HG03108 (cell line): ENCODE measurements around the gene KRTAP5-1.
"Not testable (repeated sequence)": the region's sequence is repeated elsewhere in the genome, so short reads cannot be mapped to it uniquely, and the experiment has no call there.

Experiments
- ATAC-seq: cut with Tn5 transposase; IDR thresholded peaks from one replicate; pipeline ENCODE4 v1.9.1; 2021; ENCODE audit warnings: moderate library complexity; ENCODE audit not compliant: unreplicated experiment

Gene KRTAP5-1

GRCh38 chr11:1603629-1604028 is 18.5 kb upstream of the KRTAP5-1 start:
- no peak for ATAC-seq

DNA sequence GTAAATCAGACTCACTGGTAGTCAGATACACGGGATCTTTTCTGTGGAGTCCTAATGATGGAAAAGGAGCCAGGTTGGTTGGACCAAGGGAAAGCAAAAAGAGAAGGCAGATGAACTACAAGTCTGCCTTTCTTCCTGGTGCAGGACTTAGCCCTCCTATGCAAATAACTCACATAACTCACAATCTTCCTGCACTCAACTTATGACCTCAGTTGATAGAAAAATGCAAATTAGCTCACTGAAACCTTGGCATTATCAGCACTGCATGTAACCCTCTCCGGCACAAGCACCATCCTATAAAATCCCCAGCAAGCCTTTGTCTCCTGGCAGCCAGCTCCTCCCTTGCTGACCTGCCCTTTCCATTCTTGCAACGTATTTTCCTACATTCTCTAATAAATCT is 16.6 kb upstream of the KRTAP5-1 start:
- not testable (repeated sequence) for ATAC-seq

DNA sequence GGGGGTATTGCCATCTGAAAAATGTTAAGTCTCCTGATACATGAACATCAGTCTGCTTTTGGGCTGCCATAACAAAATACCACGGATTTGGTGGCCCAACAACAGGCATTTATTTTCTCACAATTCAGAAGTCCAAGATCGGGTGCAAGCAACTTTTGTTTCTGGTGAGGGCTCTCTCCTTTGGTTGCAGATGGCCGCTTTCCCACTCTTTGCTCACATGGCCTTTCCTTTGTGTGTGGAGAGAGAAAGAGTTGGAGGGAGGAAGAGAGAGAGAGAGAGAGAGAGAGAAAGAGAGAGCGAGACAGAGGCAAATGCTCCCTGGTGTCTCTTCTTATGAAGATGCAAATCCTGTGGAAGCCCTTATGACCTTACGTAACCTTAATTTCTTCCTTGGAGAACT is 15.5 kb upstream of the KRTAP5-1 start:
- no peak for ATAC-seq

GRCh38 chr11:1598816-1599215 is 13.7 kb upstream of the KRTAP5-1 start:
- no peak for ATAC-seq

DNA sequence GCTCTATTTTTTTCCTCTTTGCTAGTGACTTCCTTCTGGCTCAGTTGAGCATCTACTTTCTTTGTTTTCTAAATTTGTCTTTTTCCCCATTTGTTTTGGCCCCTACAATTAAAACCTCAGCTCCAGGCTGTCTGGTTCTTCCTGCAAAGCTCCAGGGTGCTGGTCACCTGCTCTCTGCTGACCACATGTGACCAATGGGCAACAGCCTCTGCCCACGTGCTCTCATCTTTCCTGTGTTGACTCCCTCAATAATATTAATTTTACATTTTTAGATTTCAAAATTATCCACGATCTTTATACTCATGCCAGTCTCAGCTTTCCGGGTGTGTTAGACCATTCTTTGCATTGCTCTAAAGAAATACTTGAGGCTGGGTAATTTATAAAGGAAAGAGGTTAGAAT is 13.3 kb upstream of the KRTAP5-1 start:
- not testable (repeated sequence) for ATAC-seq

DNA sequence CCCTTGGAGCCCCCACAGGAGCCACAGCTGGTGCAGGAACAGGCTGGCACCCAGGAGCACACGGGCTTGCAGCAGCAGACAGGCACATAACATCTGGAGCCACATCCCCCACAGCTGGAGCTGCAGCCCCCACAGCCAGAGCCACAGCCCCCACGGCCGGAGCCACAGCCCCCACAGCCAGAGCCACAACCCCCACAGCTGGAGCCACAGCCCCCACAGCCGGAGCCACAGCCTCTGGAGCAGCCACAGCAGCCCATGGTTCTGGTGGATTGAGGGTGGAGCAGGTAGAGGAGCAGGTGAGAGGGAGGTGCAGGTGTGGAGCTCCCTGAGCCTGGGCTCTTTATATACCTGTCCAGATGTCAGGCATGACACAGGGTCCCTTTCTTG is 12.9 kb upstream of the KRTAP5-1 start, which contains the start of gene KRTAP5-2:
Gene KRTAP5-2, minus strand, starts transcription at position 301 of the 387 bp plus-strand sequence. Its CDS starts 44 bp downstream, at position 257.
- no peak for ATAC-seq

DNA sequence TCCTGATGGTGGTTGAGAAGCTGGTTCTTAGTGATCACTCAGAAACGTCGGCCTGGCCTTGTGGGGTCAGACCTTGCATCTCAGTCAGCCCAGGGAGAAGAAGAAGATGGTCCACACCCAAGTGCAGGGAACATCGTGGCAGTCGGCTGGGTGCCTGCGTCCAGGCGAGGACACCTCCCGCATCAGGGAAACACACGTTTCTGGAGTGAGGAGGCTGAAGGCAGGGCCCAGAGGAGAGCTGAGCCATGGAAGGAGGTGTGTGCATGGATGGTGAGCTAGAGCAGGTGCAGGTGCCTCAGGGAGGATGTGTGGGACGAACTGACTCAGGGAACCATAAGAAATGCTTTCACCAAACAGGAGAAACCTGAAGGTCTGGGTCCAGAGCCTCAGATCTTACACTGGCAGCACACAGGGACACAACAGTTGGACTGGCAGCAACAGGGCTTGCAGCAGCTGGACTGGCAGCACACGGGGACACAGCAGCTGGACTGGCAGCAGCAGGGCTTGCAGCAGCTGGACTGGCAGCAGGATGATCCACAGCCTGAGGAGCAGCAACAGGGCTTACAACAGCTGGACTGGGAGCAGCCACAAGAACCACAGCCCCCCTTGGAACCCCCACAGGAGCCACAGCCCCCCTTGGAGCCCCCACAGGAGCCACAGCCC is 12.4 kb upstream of the KRTAP5-1 start:
- no peak for ATAC-seq

- not testable (repeated sequence) for ATAC-seq
These were observed 11.6 kb upstream of the KRTAP5-1 start for GRCh38 chr11:1596576-1597121.

DNA sequence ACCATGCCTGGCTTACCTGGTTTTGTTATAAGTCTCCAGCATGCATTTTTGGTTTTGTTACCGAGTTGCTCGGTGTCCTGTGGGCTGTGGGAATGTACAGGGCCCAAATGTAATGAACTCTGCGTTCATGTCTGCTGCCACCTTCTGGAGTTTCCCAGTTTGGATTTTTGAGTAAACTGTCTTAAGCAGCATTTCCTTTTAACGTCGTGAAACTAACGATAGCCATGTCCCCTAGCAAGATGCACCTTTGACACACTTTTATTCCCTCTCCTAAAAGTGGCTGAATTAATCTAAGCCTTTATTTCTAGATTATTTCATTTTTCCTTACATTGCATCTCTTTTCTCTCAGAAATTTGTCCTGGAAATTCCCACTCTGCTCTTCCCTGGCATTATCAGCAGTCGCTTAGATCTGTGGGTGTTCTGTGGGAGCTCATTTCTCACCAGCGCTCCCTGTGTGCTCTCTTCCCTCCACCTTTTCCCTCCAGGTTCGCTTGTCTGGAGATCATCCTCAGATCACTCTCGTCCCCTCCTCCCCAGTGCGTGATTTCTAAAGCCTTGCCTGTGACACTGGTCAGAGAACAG is 11.0 kb upstream of the KRTAP5-1 start:
- ATAC-seq = not testable (repeated sequence)

DNA sequence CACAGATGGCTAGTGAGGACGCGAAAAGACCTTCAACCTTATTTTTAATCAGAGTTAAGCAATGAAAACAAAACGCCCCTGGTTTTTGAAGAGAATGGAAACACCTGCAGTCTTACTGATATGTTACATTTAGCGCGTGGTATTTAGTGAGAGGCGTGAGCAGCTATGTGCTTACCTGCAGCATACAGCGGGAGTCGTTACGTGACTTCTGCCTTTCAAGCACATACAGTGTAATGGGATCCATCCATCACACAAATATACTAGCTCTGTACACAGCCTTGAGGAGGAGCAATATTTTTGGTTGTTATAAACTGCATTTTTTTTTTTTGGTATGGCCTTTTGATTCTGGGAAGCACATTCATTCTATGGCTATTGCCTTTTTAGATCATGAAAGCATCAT is 7.5 kb upstream of the KRTAP5-1 start:
- ATAC-seq = no peak

- no peak for ATAC-seq
These were observed 4.9 kb upstream of the KRTAP5-1 start for GRCh38 chr11:1589996-1590395.

DNA sequence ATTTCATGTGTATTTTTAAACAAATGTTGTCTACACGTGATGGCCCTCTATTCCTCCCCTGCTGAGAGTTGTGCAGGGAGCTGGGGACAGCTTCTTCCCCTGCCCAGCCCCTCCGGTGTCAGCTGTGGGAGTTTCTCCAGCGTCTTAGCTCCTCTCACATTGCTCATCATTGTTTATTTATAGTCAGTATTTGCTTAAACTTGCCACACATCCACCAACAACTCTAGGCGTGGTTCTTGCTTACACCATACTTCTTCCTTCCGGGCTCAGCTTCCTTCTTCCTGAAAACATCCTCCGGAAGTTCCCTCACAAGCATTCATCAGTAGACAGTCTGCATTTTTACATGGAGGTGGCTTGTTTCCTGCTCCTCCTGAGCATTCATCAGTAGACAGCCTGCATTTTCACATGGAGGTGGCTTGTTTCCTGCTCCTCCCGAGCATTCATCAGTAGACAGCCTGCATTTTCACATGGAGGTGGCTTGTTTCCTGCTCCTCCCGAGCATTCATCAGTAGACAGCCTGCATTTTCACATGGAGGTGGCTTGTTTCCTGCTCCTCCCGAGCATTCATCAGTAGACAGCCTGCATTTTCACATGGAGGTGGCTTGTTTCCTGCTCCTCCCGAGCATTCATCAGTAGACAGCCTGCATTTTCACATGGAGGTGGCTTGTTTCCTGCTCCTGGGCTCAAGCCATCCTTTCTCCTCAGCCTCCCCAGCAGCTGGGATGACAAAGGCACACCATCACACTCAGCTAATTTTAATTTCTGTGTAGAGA is 4.3 kb upstream of the KRTAP5-1 start:
- ATAC-seq = not testable (repeated sequence)

DNA sequence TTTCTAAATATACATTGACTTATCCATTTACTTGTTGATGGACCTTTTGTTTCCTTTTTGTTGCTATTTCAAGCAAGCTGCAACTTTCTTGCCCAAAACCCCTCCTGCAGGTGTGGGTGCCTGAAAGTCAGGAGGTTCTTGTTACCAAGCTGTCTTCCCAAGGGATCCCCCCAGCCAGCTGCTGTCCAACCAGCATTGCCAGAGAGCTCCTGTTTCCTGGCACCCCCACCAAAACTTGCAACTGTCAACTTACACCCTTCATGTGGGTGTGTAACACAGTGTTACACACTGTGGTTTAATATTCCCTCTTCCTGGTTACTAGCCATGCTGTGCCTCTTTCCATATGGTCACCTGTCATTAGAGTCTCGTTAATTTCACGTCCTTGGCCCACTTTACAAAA is 1.6 kb upstream of the KRTAP5-1 start:
- ATAC-seq = no peak

DNA sequence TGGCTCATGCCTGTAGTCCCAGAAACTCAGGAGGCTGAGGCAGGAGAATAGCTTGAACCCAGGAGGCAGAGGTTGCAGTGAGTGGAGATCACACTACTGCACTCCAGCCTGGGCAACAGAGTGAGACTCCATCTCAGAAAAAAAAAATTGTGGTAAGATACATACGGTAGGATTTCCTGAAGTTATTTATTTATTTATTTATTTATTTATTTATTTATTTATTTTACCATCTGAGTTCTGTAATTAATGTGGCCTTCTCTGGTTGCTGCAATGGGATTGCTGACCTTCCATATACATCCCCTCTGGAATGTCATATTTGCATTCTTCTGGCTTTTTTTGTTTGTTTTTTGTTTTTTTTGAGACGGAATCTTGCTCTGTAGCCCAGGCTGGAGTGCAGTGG is 2.2 kb downstream of the KRTAP5-1 start:
- not testable (repeated sequence) for ATAC-seq

DNA sequence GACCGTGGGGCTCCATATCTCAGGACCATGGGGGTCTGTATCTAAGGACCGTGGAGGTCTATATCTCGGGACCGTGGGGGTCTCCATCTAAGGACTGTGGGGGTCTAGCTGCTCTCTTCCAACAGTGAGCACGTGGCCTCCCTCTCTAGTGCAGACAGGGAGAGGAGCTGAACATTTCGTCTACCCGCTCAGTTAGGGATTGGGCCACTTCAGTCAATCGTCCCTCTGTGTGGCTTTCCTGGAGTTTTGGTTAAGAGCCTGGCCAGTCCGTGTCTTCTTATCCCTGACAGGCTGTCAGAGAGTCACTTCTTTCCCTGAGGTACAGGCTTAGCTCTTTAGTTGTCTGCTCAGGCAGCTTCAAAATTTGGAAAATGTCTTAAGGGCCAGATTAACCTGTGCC is 3.1 kb downstream of the KRTAP5-1 start:
- ATAC-seq = no peak

DNA sequence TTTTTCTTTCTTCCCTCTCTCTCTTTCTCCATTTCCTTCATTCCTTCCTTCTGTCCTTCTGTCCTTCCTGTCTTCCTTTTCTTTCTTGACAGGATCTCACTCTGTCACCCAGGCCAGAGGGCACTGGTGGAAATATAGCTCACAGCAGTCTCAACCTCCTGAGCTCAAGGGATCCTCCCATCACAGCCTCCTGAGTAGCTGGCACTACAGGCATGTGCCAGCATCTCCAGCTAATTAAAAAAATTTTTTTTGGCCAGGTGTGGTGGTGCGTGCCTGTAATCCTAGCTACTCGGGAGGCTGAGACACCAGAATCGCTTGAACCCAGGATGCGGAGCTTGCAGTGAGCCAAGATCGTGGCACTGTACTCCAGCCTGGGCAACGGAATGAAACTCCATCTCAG is 8.3 kb downstream of the KRTAP5-1 start:
- ATAC-seq = no peak

DNA sequence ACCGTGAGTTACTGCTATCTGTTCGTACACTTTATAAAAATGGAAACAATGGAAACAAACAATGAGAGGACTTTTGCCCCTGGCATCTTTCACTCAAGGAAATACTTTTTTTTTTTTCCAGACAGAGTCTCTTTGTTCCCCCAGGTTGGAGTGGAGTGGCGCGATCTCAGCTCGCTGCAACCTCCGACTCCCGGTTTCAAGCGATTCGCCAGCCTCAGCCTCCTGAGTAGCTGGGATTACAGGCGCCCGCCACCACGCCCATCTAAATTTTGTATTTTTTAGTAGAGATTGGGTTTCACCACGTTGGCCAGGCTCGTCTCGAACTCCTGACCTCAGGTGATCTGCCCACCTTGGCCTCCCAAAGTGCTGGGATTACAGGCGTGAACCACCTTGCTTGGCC is 9.3 kb downstream of the KRTAP5-1 start:
- not testable (repeated sequence) for ATAC-seq

DNA sequence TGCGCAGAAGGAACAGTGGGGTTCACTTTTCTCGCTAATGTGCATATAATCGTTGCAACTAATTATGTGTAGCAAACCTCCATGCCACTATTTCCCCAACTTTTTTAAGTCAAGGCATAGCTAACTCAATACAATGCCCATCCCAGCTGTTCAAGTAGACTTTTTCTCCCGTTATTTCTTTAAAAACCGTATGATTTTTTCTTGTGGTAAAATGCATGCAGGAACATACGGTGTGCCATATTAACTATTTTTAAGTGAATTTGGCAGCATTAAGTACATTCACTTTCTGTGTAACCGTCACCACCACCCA is 10.2 kb downstream of the KRTAP5-1 start:
- no peak for ATAC-seq

GRCh38 chr11:1574238-1574932 is 10.7 kb downstream of the KRTAP5-1 start:
- ATAC-seq = no peak

- no peak for ATAC-seq
These were observed 11.2 kb downstream of the KRTAP5-1 start for GRCh38 chr11:1573903-1574237.

DNA sequence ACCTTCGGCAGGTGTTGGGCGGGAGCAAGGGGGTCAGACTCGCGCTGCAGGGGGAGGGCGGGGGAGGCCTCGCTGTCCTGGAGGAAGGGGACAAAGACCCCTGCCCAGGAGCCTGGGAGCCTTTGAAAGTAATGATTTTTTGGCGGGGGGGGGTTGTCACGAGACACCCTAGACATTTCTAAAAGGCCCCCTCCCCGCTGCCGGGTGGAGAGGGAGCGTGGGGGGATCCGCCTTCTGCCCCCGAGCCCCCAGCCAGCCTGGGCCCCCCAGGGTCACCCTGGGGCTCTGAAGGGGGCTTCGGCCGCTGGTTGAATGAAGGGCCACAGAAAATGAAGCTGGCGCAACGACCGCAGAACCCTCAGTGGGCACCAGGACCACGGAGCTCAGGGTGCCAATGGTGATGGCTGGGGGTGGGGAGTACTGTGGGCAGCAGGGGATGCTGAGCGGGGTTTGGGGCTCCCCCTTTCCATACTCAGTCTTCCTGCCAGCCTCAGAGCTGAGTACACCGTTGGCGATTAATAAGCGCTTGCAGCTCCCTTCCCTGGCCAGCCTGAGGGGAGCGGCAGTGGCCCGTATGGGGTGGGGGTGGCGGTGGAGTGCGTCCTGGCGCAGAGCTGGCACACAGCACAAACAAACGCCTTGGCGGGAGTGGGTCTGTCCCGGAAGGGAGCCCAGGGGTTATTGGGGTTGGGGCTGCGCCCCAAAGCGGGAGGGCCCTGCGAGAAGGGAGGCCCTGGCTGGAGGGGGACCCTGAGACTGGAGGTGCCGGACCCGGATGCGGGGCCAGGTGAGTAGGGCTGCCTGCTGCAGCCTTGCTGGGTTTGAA is 11.8 kb downstream of the KRTAP5-1 start:
- no peak for ATAC-seq
